HG03097 (cell line): ENCODE measurements around the gene GSTM3.
"Not testable (repeated sequence)": the region's sequence is repeated elsewhere in the genome, so short reads cannot be mapped to it uniquely, and the experiment has no call there.

ENCODE experiments used
- ATAC-seq: cut with Tn5 transposase; IDR thresholded peaks from one replicate; pipeline ENCODE4 v1.9.1; 2021; ENCODE audit not compliant: unreplicated experiment, low FRiP score

Gene GSTM3

GRCh38 chr1:109732390-109732881 is 8.4 kb downstream of the GSTM3 start:
- no peak for ATAC-seq

GRCh38 chr1:109730666-109731065 is 10.2 kb downstream of the GSTM3 start:
- ATAC-seq = no peak

- ATAC-seq = no peak
Measured at GRCh38 chr1:109728870-109729269, 12.0 kb downstream of the GSTM3 start.

GRCh38 chr1:109726728-109727373 is 14.0 kb downstream of the GSTM3 start:
- ATAC-seq = no peak

GRCh38 chr1:109726007-109726406 is 14.8 kb downstream of the GSTM3 start:
- no peak for ATAC-seq

- no peak for ATAC-seq
Measured at GRCh38 chr1:109725510-109725909, 15.3 kb downstream of the GSTM3 start.

GRCh38 chr1:109724933-109725332 is 15.9 kb downstream of the GSTM3 start:
- ATAC-seq = no peak

- ATAC-seq = no peak
Measured at GRCh38 chr1:109722908-109723691, 17.7 kb downstream of the GSTM3 start.

GRCh38 chr1:109721971-109722370 is 18.9 kb downstream of the GSTM3 start:
- no peak for ATAC-seq

- no peak for ATAC-seq
Measured at GRCh38 chr1:109721042-109721441, 19.8 kb downstream of the GSTM3 start.

GRCh38 chr1:109719337-109719837 is 21.5 kb downstream of the GSTM3 start:
- ATAC-seq = no peak

- ATAC-seq = no peak
Measured at GRCh38 chr1:109718495-109718894, 22.3 kb downstream of the GSTM3 start.

GRCh38 chr1:109717729-109718128 is 23.1 kb downstream of the GSTM3 start:
- ATAC-seq = no peak

GRCh38 chr1:109716570-109717090 is 24.2 kb downstream of the GSTM3 start:
- no peak for ATAC-seq

- no peak for ATAC-seq
Measured at GRCh38 chr1:109716121-109716520, 24.7 kb downstream of the GSTM3 start.

GRCh38 chr1:109714661-109715372 is 26.0 kb downstream of the GSTM3 start:
- ATAC-seq = no peak

GRCh38 chr1:109713636-109714035 is 27.2 kb downstream of the GSTM3 start:
- ATAC-seq = no peak

- no peak for ATAC-seq
Measured at GRCh38 chr1:109712321-109712864, 28.4 kb downstream of the GSTM3 start.

GRCh38 chr1:109711593-109712320 is 29.1 kb downstream of the GSTM3 start, which contains the start of gene GSTM5:
Gene GSTM5 (plus strand): TSS chr1:109712251. CDS start chr1:109712313, 62 bp downstream.
- ATAC-seq = not testable (repeated sequence)

GRCh38 chr1:109709822-109710221 is 31.0 kb downstream of the GSTM3 start:
- not testable (repeated sequence) for ATAC-seq
